Adrenal gland (tissue), 12 donors: ENCODE measurements around the gene SASH1. TPM values are rescaled to one million over a fixed set of nuclear protein-coding genes. Genes with fewer than 3 reads are reported as not detected.

Source experiments
- DNase-seq, 7 donors: peaks; one replicate each; pipeline ENCODE4 v3.0.0-alpha.2; 2019 to 2020
- H3K27ac ChIP-seq, 5 donors: fragments of 200-600 bp; sonication (generic) in 4 of 5; 1 replicate in 3 of 5; 2 replicates in 2 of 5; pipeline versions ENCODE4 v1.5.1 to v1.8.0; 2016 to 2020; ENCODE audit warnings: mild to moderate bottlenecking in 1 of 5
- H3K27me3 ChIP-seq: fragments of 200-600 bp; 2 replicates; pipeline ENCODE4 v1.8.0; 2021
- H3K36me3 ChIP-seq, 2 donors: fragments of 200-600 bp; replicated peaks in 1 of 2; 1 replicate in 1 of 2; 2 replicates in 1 of 2; pipeline versions ENCODE4 v1.5.1 to v1.8.0; 2018 to 2022
- H3K4me1 ChIP-seq, 2 donors: fragments of 200-600 bp; replicated peaks in 1 of 2; 1 replicate in 1 of 2; 2 replicates in 1 of 2; pipeline versions ENCODE4 v1.5.1 to v1.8.0; 2018 to 2021
- H3K4me3 ChIP-seq, 4 donors: fragments of 200-600 bp; sonication (generic) in 3 of 4; one replicate each; pipeline ENCODE4 v1.5.1; 2016 to 2018
- H3K9me3 ChIP-seq, 3 donors: fragments of 200-600 bp; sonication (generic) in 1 of 3; replicated peaks in 1 of 3; 1 replicate in 2 of 3; 2 replicates in 1 of 3; pipeline versions ENCODE4 v1.5.1 to v1.8.0; 2016 to 2021
- CTCF ChIP-seq, 6 experiments: fragments of 450-650 bp in 4 of 6; fragments of 200-600 bp in 2 of 6; sonication (generic) in 1 of 6; IDR thresholded peaks; 1 replicate in 5 of 6; 2 replicates in 1 of 6; pipeline versions ENCODE4 v1.5.1 to v1.8.0; 2016 to 2021; ENCODE audit warnings: antibody characterized with exemption in 6 of 6, mild to moderate bottlenecking in 2 of 6, moderate library complexity in 1 of 6
- POLR2A ChIP-seq, 2 donors: fragments of 450-650 bp; IDR thresholded peaks; one replicate each; pipeline ENCODE4 v1.6.1; 2017; ENCODE audit warnings: antibody characterized with exemption in 2 of 2, mild to moderate bottlenecking in 2 of 2, moderate library complexity in 1 of 2
- WGBS, 4 donors: extraction: QIAGEN DNeasy Blood & Tissue Kit in 2 of 4; methylation state at CpG; one replicate each; pipeline versions ENCODE4 v1.1.5 to v1.1.7; 2013 to 2017; 5-methylcytosine and 5-hydroxymethylcytosine counted together
- intact Hi-C, 2 donors: fragments of 100-400 bp; cut with DNase I; formaldehyde crosslinking; loops; one replicate each; pipeline versions ENCODE4 v1.14.1 to v1.15.0; 2022 to 2023
- polyA plus RNA-seq, 3 donors: library from polyadenylated mRNA; stranded (reverse); fragments of 200-250 nt in 2 of 3; fragments of 350-450 nt in 1 of 3; fragmentation: Illumina TruSeq in 1 of 3; extraction: RNeasy Lipid Tissue Mini Kit (QIAGEN cat#74804) in 1 of 3; gene quantifications; one replicate each; pipeline ENCODE4 v1.2.3, GENCODE V29; 2013 to 2014
- total RNA-seq, 9 donors: library from RNA; depleted of rRNA in 4 of 9; stranded (reverse); fragments of >200 nt in 4 of 9; fragments of 120-200 nt in 1 of 9; fragmentation: NEBNext Ultra II Directional in 1 of 9; extraction: Animal tissue kit (Norgen Biotek cat#: 25700) in 1 of 9; gene quantifications; one replicate each; pipeline versions ENCODE4 v1.1.0 to v1.2.4, GENCODE V29; 2013 to 2023
- donor health status: healthy with polysubstance abuse.
- donor health status: Bipolar disorder and iron deficiency.
- donor health status: DM: yes; HTN: yes; CAD: no.
- donor health status: DM: no; HTN: no; CAD: no.
- donor health status: DM: no; HTN: no; CAD: no.
- donor health status: DM: yes; HTN: yes; CAD: no.

The SASH1 gene
- total and polyA plus RNA-seq, 12 donors = 5.5 to 30.7 (median 16.7) TPM

- intact Hi-C loops = no loop called here
- no peak for TF ChIP-seq CTCF (IDR thresholded peaks at IDR 0.05)
- no peak for TF ChIP-seq POLR2A (IDR thresholded peaks at IDR 0.05)
- H3K4me1 ChIP-seq = peaks cover 0 to 5% of the 10 kb centered on the region in 2 donors
- DNase-seq = no peak
- no peak overlapping the region for H3K4me3 ChIP-seq
- H3K9me3 ChIP-seq = no peaks in the 10 kb centered on the region
- H3K27me3 ChIP-seq = no peaks in the 10 kb centered on the region
- WGBS, 4 donors = 71 to 83% (median 80%) methylated on average over 8 to 9 of the region's 9 CpGs
- no peaks in the 10 kb centered on the region for H3K36me3 ChIP-seq
- H3K27ac ChIP-seq = no peak overlapping the region
Measured at GRCh38 chr6:148564494-148565035, 221.9 kb downstream of the SASH1 start.

- intact Hi-C loops = no loop called here
- Histone ChIP-seq H3K9me3 (no peaks in the 10 kb centered on the region), H3K27me3 (no peaks in the 10 kb centered on the region), H3K27ac (no peak overlapping the region), H3K4me3 (no peak overlapping the region), H3K4me1 (no peaks in the 10 kb centered on the region), H3K36me3 (no peaks in the 10 kb centered on the region)
- no peak for DNase-seq
- TF ChIP-seq POLR2A (IDR thresholded peaks at IDR 0.05) (no peak), CTCF (IDR thresholded peaks at IDR 0.05) (no peak)
- WGBS, 4 donors = 52 to 76% (median 75%) methylated on average over 5 to 8 of the region's 8 CpGs
Measured at GRCh38 chr6:148565321-148565926, 222.8 kb downstream of the SASH1 start.

GRCh38 chr6:148565930-148566663 lies 223.5 kb downstream of the SASH1 start:
- H3K9me3 ChIP-seq = no peaks in the 10 kb centered on the region
- intact Hi-C loops = no loop called here
- no peak overlapping the region for H3K27ac ChIP-seq

More at GRCh38 chr6:148565930-148566663, 223.5 kb downstream of the SASH1 start:
- Histone ChIP-seq H3K36me3 (no peaks in the 10 kb centered on the region), H3K4me1 (no peaks in the 10 kb centered on the region), H3K27me3 (no peaks in the 10 kb centered on the region), H3K4me3 (no peak overlapping the region)
- 71 to 77% (median 74%) methylated on average over 12 of the region's 12 CpGs for WGBS, 4 donors
- peak in 2 of 7 donors; percentile 47 to 63 for DNase-seq
- TF ChIP-seq POLR2A (IDR thresholded peaks at IDR 0.05) (no peak), CTCF (IDR thresholded peaks at IDR 0.05) (no peak)
